H9 (cell line): ENCODE data around the gene BMP7. TPM values are rescaled to one million over a fixed set of nuclear protein-coding genes. Genes with fewer than 3 reads are reported as not detected.

Experiments
- DNase-seq: peaks from one replicate; pipeline ENCODE4 v3.0.0-alpha.2; 2017
- H2AFZ ChIP-seq: one replicate; pipeline ENCODE4 v1.6.1; 2013; ENCODE audit warnings: mild to moderate bottlenecking, low read length, control low read depth, moderate library complexity
- H2AK5ac ChIP-seq: 2 replicates; pipeline ENCODE4 v1.6.1; 2013; ENCODE audit warnings: low read length, control low read depth, mixed read lengths; ENCODE audit not compliant: insufficient read length
- H2BK120ac ChIP-seq: one replicate; pipeline ENCODE4 v1.6.1; 2013; ENCODE audit warnings: low read depth, mild to moderate bottlenecking, low read length, control low read depth, inconsistent platforms; ENCODE audit not compliant: poor library complexity, severe bottlenecking
- H2BK12ac ChIP-seq: 2 replicates; pipeline ENCODE4 v1.6.1; 2013; ENCODE audit warnings: low read length, control low read depth, mixed read lengths, low read depth; ENCODE audit not compliant: insufficient read length
- H2BK15ac ChIP-seq: 2 replicates; pipeline ENCODE4 v1.6.1; 2013; ENCODE audit warnings: low read depth, low read length, control low read depth
- H2BK20ac ChIP-seq: one replicate; pipeline ENCODE4 v1.6.1; 2013; ENCODE audit warnings: low read depth, mild to moderate bottlenecking, low read length, control low read depth, inconsistent platforms; ENCODE audit not compliant: poor library complexity, severe bottlenecking
- H2BK5ac ChIP-seq: 2 replicates; pipeline ENCODE4 v1.6.1; 2013; ENCODE audit warnings: low read length, control low read depth, mixed read lengths; ENCODE audit not compliant: insufficient read length
- H3K14ac ChIP-seq: 2 replicates; pipeline ENCODE4 v1.6.1; 2013; ENCODE audit warnings: low read length, control low read depth; ENCODE audit not compliant: insufficient read depth
- H3K18ac ChIP-seq: 2 replicates; pipeline ENCODE4 v1.6.1; 2013; ENCODE audit warnings: low read depth, mild to moderate bottlenecking, mixed read lengths, low read length, control low read depth; ENCODE audit not compliant: insufficient read length
- H3K23ac ChIP-seq: 2 replicates; pipeline ENCODE4 v1.6.1; 2013; ENCODE audit warnings: low read length, control low read depth, mixed read lengths, low read depth; ENCODE audit not compliant: insufficient read length
- H3K23me2 ChIP-seq: 2 replicates; pipeline ENCODE4 v1.6.1; 2013; ENCODE audit warnings: low read depth, mild to moderate bottlenecking, mixed read lengths, low read length, control low read depth; ENCODE audit not compliant: insufficient read length, poor library complexity, severe bottlenecking
- H3K27ac ChIP-seq: 2 replicates; pipeline ENCODE4 v1.5.1; 2013; ENCODE audit warnings: low read length, control low read depth, mixed read lengths, low read depth; ENCODE audit not compliant: insufficient read length
- H3K27me3 ChIP-seq: 2 replicates; pipeline ENCODE4 v1.6.1; 2013; ENCODE audit warnings: low read length, control low read depth, inconsistent platforms; ENCODE audit not compliant: insufficient read depth
- H3K4ac ChIP-seq: 2 replicates; pipeline ENCODE4 v1.6.1; 2013; ENCODE audit warnings: low read depth, mild to moderate bottlenecking, control low read depth, inconsistent platforms, low read length, moderate library complexity
- H3K4me1 ChIP-seq: 2 replicates; pipeline ENCODE4 v1.6.1; 2013; ENCODE audit warnings: low read length, control low read depth, inconsistent platforms; ENCODE audit not compliant: insufficient read depth
- H3K4me2 ChIP-seq: 2 replicates; pipeline ENCODE4 v1.6.1; 2013; ENCODE audit warnings: low read length, control low read depth, mixed read lengths; ENCODE audit not compliant: insufficient read length, insufficient read depth
- H3K56ac ChIP-seq: 2 replicates; pipeline ENCODE4 v1.6.1; 2013; ENCODE audit warnings: low read depth, mild to moderate bottlenecking, mixed read lengths, low read length, control low read depth; ENCODE audit not compliant: insufficient read length
- H3K79me1 ChIP-seq: 2 replicates; pipeline ENCODE4 v1.6.1; 2013; ENCODE audit warnings: low read depth, mild to moderate bottlenecking, moderate library complexity, low read length, control low read depth, inconsistent platforms; ENCODE audit not compliant: insufficient read depth, poor library complexity, severe bottlenecking
- H3K79me2 ChIP-seq: 2 replicates; pipeline ENCODE4 v1.6.1; 2013; ENCODE audit warnings: low read length, control low read depth, inconsistent platforms; ENCODE audit not compliant: insufficient read depth
- H3K9ac ChIP-seq: 2 replicates; pipeline ENCODE4 v1.6.1; 2013; ENCODE audit warnings: low read length, control low read depth, mixed read lengths; ENCODE audit not compliant: insufficient read length; ENCODE audit errors: extremely low read depth
- H3K9me3 ChIP-seq: one replicate; pipeline ENCODE4 v1.6.1; 2013; ENCODE audit warnings: low read depth, low read length, inconsistent platforms; ENCODE audit not compliant: control insufficient read depth
- H3T11ph ChIP-seq: one replicate; pipeline ENCODE4 v1.6.1; 2013; ENCODE audit warnings: mild to moderate bottlenecking, low read length, control low read depth, inconsistent platforms
- H4K20me1 ChIP-seq: one replicate; pipeline ENCODE4 v1.6.1; 2013; ENCODE audit not compliant: control insufficient read depth, insufficient read length, insufficient read depth
- H4K5ac ChIP-seq: 2 replicates; pipeline ENCODE4 v1.6.1; 2013; ENCODE audit warnings: low read depth, mild to moderate bottlenecking, mixed read lengths, low read length, control low read depth; ENCODE audit not compliant: insufficient read length
- H4K8ac ChIP-seq: replicated peaks from 2 replicates; pipeline ENCODE4 v1.6.1; 2013; ENCODE audit warnings: low read length, control low read depth, mixed read lengths, low read depth; ENCODE audit not compliant: insufficient read length
- H4K91ac ChIP-seq: 2 replicates; pipeline ENCODE4 v1.6.1; 2013; ENCODE audit warnings: low read depth, mild to moderate bottlenecking, moderate library complexity, mixed read lengths, low read length, control low read depth; ENCODE audit not compliant: insufficient read length
- H3K27ac Mint-ChIP-seq, 3 experiments: 2 replicates in 2 of 3; 3 replicates in 1 of 3; pipeline ENCODE4 v1.8.0; 2020 to 2021; ENCODE audit warnings: mixed read lengths in 3 of 3, mild to moderate bottlenecking in 1 of 3, moderate library complexity in 1 of 3
- H3K27me3 Mint-ChIP-seq: 2 replicates; pipeline ENCODE4 v1.8.0; 2021; ENCODE audit warnings: low read depth, mild to moderate bottlenecking, moderate library complexity, mixed read lengths
- H3K36me3 Mint-ChIP-seq, 3 experiments: 2 replicates in 2 of 3; 3 replicates in 1 of 3; pipeline ENCODE4 v1.8.0; 2020 to 2021; ENCODE audit warnings: low read depth in 3 of 3, mixed read lengths in 3 of 3; ENCODE audit not compliant: insufficient read depth in 1 of 3
- H3K4me1 Mint-ChIP-seq, 2 experiments: 2 replicates each; pipeline ENCODE4 v1.8.0; 2020; ENCODE audit warnings: mixed read lengths in 2 of 2
- H3K4me3 Mint-ChIP-seq, 2 experiments: 2 replicates in 1 of 2; 3 replicates in 1 of 2; pipeline ENCODE4 v1.8.0; 2020 to 2021; ENCODE audit warnings: mild to moderate bottlenecking in 2 of 2, mixed read lengths in 2 of 2, moderate library complexity in 1 of 2
- H3K9me3 Mint-ChIP-seq, 2 experiments: 2 replicates in 1 of 2; 3 replicates in 1 of 2; pipeline ENCODE4 v1.8.0; 2020; ENCODE audit warnings: mild to moderate bottlenecking in 2 of 2, mixed read lengths in 2 of 2, moderate library complexity in 1 of 2
- WGBS: extraction: QIAGEN DNeasy Blood & Tissue Kit; methylation state at CpG from one replicate; pipeline ENCODE4 v1.1.7; 2013; ENCODE audit warnings: missing lambda C conversion rate, low lambda C conversion rate, mixed read lengths; ENCODE audit not compliant: insufficient read length; ENCODE audit errors: extremely low coverage; 5-methylcytosine and 5-hydroxymethylcytosine counted together
- total RNA-seq: library from RNA; stranded (reverse); gene quantifications from 2 replicates; pipeline ENCODE4 v1.2.1, GENCODE V29; 2021
- TF ChIP-seq, protein P1 (sequence below): fragments of 200-600 bp; sonication (generic); conservative IDR thresholded peaks from 3 replicates; pipeline ENCODE4 v1.8.0; 2021; ENCODE audit warnings: antibody characterized with exemption, mild to moderate bottlenecking

The BMP7 gene
- total RNA-seq, 1 experiment from 2014 or later, result 17.7 TPM

DNA sequence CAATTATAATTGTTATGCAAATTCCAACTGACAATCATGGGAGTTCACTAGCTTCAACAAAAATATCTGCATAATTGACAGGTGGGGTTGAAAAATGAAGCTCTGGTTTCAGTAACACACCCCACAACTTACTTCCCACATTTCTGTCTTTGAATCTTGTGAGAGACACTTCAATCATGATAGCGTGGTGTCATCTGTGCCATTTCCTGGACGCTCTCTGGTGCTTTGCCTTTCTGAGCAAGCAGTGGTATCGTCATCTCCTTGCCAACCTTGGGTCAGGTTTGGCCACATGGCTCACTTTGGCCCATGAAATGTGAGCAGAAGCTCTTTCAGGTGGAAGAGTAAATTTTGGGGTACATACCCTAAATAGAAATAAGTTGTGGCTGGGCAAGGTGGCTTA is 10.2 kb downstream of the BMP7 start:
- Histone ChIP-seq H3K18ac (no peak overlapping the region), H4K5ac (no peak overlapping the region), H2BK12ac (no peak overlapping the region), H3K79me2 (no peaks in the 10 kb centered on the region), H3K23me2 (no peaks in the 10 kb centered on the region), H4K8ac (no peak overlapping the region), H3K56ac (no peak overlapping the region), H4K20me1 (no peaks in the 10 kb centered on the region), H3K14ac (no peak overlapping the region), H4K91ac (no peak overlapping the region), H2AK5ac (no peak overlapping the region), H3K27ac (no peak overlapping the region), H2AFZ (no peak overlapping the region), H3K23ac (no peak overlapping the region), H3K4ac (no peak overlapping the region), H2BK15ac (no peak overlapping the region), H3T11ph (no peak overlapping the region), H2BK120ac (no peak overlapping the region), H3K9me3 (no peaks in the 10 kb centered on the region), H2BK20ac (no peak overlapping the region), H3K4me2 (no peak overlapping the region), H3K79me1 (no peaks in the 10 kb centered on the region), H3K9ac (no peak overlapping the region), H3K27me3 (peaks cover 3% of the 10 kb centered on the region; the same call in 1 of the 2 replicates), H2BK5ac (no peak overlapping the region), H3K4me1 (peaks cover 12% of the 10 kb centered on the region)
- no peaks in the 10 kb centered on the region for H3K9me3 Mint-ChIP-seq
- H3K4me3 Mint-ChIP-seq, result no peak overlapping the region
- DNase-seq, result no peak
- peaks cover 63 to 65% of the 10 kb centered on the region in 2 experiments for H3K4me1 Mint-ChIP-seq
- no CpG with 5 or more reads among the region's 3 CpGs for WGBS
- TF ChIP-seq, protein P1, sequence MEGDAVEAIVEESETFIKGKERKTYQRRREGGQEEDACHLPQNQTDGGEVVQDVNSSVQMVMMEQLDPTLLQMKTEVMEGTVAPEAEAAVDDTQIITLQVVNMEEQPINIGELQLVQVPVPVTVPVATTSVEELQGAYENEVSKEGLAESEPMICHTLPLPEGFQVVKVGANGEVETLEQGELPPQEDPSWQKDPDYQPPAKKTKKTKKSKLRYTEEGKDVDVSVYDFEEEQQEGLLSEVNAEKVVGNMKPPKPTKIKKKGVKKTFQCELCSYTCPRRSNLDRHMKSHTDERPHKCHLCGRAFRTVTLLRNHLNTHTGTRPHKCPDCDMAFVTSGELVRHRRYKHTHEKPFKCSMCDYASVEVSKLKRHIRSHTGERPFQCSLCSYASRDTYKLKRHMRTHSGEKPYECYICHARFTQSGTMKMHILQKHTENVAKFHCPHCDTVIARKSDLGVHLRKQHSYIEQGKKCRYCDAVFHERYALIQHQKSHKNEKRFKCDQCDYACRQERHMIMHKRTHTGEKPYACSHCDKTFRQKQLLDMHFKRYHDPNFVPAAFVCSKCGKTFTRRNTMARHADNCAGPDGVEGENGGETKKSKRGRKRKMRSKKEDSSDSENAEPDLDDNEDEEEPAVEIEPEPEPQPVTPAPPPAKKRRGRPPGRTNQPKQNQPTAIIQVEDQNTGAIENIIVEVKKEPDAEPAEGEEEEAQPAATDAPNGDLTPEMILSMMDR, result no peak
- peak overlapping the region in 1 of 3 experiments; percentile 86; a peak in 1 of 7 replicates for H3K27ac Mint-ChIP-seq
- no peaks in the 10 kb centered on the region; a peak in 1 of 7 replicates for H3K36me3 Mint-ChIP-seq
- peaks cover 8% of the 10 kb centered on the region for H3K27me3 Mint-ChIP-seq
